Type B pancreatic cell (in vitro differentiated cells): ENCODE results near the gene SPATA2L. TPM values are rescaled to one million over a fixed set of nuclear protein-coding genes. Genes with fewer than 3 reads are reported as not detected.
A peak's percentile ranks its signal among the peaks of the same experiment; 100 is the strongest.
"Not testable (repeated sequence)": the region's sequence is repeated elsewhere in the genome, so short reads cannot be mapped to it uniquely, and the experiment has no call there.

Source experiments
- DNase-seq: peaks from one replicate; pipeline ENCODE4 v3.0.0; 2021; ENCODE audit warnings: mixed read lengths; ENCODE audit not compliant: unreplicated experiment; ENCODE audit errors: extremely low spot score
- H3K27ac Mint-ChIP-seq: 2 replicates; pipeline ENCODE4 v1.8.0; 2021; ENCODE audit warnings: mild to moderate bottlenecking, mixed read lengths
- H3K27me3 Mint-ChIP-seq: 2 replicates; pipeline ENCODE4 v1.8.0; 2021; ENCODE audit warnings: mixed read lengths
- H3K36me3 Mint-ChIP-seq: 2 replicates; pipeline ENCODE4 v1.8.0; 2021; ENCODE audit warnings: mixed read lengths
- H3K4me1 Mint-ChIP-seq: one replicate; pipeline ENCODE4 v1.8.0; 2021; ENCODE audit warnings: mixed read lengths; ENCODE audit not compliant: unreplicated experiment
- H3K4me3 Mint-ChIP-seq: 2 replicates; pipeline ENCODE4 v1.8.0; 2021; ENCODE audit warnings: mild to moderate bottlenecking, mixed read lengths
- H3K9me3 Mint-ChIP-seq: 2 replicates; pipeline ENCODE4 v1.8.0; 2021; ENCODE audit warnings: mixed read lengths
- total RNA-seq: library from RNA; stranded (reverse); gene quantifications from 2 replicates; pipeline ENCODE4 v1.2.1, GENCODE V29; 2021; ENCODE audit warnings: low replicate concordance
- TF ChIP-seq, protein P1 (sequence below): fragments of 200-600 bp; sonication (generic); conservative IDR thresholded peaks from 2 replicates; pipeline ENCODE4 v1.5.0; 2021; ENCODE audit warnings: antibody characterized with exemption, mild to moderate bottlenecking

SPATA2L gene
- total RNA-seq, 1 donor from 2014 or later = 12.6 TPM

DNA sequence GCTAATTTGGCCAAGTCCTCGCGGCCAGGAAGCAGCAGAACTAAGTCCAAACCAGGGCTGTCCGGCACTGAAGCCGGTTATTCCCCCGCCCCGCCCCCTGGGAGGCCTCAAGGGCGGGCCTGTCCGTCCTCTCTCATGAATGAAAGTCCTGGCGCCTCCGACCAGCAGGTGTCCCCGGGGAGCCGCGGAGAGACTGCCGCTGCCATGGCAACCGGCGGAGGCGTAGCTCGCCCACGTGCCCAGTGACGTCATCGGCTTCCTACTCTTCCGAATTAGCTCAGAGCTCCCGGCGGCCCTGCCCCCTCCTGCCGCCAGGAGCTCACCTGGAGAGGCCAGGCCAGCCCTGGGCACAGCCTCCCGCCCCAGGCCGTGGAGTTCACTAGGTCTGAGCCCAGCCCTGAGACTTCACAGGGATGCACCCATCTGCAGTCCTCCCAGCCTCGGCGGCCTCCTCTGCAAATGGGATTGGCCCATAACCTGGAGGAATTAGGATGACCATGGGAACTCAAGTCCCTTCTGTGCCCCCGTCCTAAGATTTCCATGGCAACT is 1.3 kb downstream of the SPATA2L start:
- H3K27ac Mint-ChIP-seq = peak overlapping the region; percentile 81
- H3K9me3 Mint-ChIP-seq = no peaks in the 10 kb centered on the region
- H3K27me3 Mint-ChIP-seq = no peaks in the 10 kb centered on the region
- TF ChIP-seq, protein P1, sequence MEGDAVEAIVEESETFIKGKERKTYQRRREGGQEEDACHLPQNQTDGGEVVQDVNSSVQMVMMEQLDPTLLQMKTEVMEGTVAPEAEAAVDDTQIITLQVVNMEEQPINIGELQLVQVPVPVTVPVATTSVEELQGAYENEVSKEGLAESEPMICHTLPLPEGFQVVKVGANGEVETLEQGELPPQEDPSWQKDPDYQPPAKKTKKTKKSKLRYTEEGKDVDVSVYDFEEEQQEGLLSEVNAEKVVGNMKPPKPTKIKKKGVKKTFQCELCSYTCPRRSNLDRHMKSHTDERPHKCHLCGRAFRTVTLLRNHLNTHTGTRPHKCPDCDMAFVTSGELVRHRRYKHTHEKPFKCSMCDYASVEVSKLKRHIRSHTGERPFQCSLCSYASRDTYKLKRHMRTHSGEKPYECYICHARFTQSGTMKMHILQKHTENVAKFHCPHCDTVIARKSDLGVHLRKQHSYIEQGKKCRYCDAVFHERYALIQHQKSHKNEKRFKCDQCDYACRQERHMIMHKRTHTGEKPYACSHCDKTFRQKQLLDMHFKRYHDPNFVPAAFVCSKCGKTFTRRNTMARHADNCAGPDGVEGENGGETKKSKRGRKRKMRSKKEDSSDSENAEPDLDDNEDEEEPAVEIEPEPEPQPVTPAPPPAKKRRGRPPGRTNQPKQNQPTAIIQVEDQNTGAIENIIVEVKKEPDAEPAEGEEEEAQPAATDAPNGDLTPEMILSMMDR = peak; percentile 74
- peak overlapping the region; percentile 80 for H3K4me3 Mint-ChIP-seq
- peak; percentile 98 for DNase-seq
- peaks cover 9% of the 10 kb centered on the region for H3K4me1 Mint-ChIP-seq
- peaks cover 5% of the 10 kb centered on the region for H3K36me3 Mint-ChIP-seq

DNA sequence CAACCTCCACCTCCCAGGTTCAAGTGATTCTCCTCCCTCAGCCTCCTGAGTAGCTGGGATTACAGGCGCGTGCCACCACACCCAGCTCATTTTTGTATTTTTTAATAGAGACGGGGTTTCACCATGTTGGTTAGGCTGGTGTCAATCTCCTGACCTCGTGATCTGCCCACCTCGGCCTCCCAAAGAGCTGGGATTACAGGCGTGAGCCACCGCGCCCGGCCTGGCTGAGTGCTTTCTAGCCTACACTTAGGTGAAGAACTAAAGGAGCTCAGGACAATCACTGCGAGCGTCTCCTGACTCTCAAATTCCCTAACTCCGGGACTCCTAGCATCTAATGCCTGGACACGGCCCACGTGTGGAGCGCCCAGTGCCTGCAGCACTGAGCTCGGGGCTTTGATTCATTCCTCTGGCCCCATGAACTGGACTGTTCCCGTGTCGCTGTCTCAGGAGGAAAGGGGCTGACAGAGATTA is 1.8 kb downstream of the SPATA2L start:
- not testable (repeated sequence) for H3K36me3 Mint-ChIP-seq, H3K4me1 Mint-ChIP-seq, H3K9me3 Mint-ChIP-seq, DNase-seq, H3K27me3 Mint-ChIP-seq
- H3K4me3 Mint-ChIP-seq = peak overlapping the region; percentile 80
- H3K27ac Mint-ChIP-seq = peak overlapping the region; percentile 81

DNA sequence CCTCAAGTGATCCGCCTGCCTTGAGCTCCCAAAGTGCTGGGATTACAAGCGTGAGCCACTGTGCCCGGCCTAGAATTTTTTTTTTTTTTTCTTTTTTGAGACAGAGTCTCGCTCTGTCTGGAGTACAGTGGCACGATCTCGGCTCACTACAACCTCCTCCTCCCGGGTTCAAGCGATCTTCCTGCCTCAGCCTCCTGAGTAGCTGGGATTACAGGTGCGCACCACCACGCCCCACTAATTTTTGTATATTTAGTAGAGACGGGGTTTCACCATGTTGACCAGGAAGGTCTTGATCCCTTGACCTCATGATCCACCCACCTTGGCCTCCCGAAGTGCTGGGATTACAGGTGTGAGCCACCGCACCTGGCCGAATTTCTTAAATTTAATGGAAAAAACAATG is 2.8 kb downstream of the SPATA2L start:
- Mint-ChIP-seq H3K4me3 (peak overlapping the region; percentile 27), H3K27ac (peak overlapping the region; percentile 25)
- H3K36me3 Mint-ChIP-seq, H3K4me1 Mint-ChIP-seq, DNase-seq, H3K27me3 Mint-ChIP-seq, H3K9me3 Mint-ChIP-seq: not testable (repeated sequence)

DNA sequence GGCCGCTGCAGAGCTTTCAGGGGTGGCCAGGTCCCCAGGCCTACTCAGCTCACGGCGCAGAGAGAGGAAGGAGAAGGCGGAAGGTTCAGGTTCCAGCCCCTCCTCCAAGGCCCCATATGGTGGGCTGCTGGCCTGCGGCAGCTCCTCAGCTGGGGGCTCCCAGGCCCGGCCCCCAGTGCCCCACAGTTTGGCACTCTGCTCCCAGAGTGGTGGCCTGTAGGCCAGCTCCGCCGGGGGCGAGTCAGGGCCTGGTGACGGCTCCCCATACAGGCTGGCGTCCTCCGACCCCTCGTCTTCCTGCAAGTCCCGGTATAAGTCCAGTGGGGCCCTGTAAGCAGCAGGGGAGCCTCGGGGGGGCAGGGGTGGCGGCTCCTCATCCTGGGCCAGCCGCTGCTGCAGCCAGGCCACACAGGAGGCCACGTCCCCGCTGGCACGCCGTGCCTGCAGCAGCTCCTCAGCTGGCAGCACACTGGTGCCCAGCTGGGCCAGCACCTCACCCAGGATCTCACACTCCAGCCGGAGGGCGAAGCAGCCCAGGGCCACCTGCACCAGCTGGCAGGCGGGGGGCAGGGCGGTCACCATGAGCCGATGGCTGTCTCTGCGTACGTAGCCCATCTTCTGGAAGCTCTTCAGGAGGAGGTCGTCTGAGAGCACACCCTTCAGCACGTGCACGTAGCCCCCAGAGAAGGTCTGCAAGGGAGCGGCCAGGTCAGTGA is 3.7 kb downstream of the SPATA2L start:
- Mint-ChIP-seq H3K4me1 (peaks cover 9% of the 10 kb centered on the region), H3K9me3 (no peaks in the 10 kb centered on the region), H3K36me3 (peaks cover 5% of the 10 kb centered on the region), H3K27me3 (no peaks in the 10 kb centered on the region), H3K27ac (no peak overlapping the region), H3K4me3 (no peak overlapping the region)
- TF ChIP-seq, protein P1 = no peak
- DNase-seq = no peak

DNA sequence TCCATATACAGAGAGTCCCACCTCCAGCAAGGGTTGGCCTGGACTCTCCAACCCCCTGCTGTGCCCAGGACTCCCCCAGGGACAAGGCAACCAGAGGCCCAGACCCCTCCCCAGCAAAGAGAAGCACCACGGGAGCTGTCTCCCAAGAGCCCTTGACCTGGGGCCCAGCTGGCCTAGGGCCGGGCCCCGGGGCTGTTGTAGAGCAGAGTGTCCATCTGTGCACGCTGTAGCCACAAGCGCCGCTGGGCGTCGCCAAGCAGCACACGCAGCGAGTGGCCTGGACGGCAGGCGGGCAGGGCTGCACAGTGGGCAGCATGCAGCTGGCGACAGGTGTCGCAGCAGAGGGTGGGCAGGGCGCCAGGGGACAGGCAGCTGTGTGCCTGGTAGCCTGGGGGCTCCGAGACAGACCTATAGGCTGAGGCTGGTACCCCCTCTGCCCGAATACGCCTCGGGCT is 4.3 kb downstream of the SPATA2L start:
- no peak overlapping the region for H3K4me3 Mint-ChIP-seq
- H3K36me3 Mint-ChIP-seq = peaks cover 5% of the 10 kb centered on the region
- no peaks in the 10 kb centered on the region for H3K27me3 Mint-ChIP-seq
- H3K9me3 Mint-ChIP-seq = no peaks in the 10 kb centered on the region
- TF ChIP-seq, protein P1 = no peak
- peaks cover 9% of the 10 kb centered on the region for H3K4me1 Mint-ChIP-seq
- no peak overlapping the region for H3K27ac Mint-ChIP-seq
- DNase-seq = no peak

DNA sequence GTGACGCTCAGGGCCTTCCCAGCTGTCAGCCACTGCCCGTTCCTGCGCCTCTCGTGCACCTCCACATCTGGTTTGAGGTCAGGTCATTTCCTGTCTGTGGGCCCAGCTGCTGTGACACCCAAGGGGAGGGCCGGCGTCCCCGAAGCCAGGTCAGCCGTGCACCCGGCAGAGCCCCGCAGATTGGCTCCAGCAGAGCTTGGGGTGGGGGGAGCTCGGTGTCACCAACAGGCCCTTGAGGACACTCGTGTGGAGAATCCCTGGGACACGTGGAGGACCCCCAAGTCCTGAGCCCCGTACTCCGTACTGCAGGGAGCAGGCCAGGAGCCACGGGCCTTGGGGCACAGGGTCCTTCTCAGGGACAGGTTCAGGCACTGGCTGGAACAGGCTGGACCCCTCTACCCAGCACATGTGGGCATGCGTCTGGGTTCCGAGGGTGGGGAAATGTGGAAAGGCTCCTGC is 4.8 kb downstream of the SPATA2L start:
- peaks cover 9% of the 10 kb centered on the region for H3K4me1 Mint-ChIP-seq
- TF ChIP-seq, protein P1 = no peak
- H3K27me3 Mint-ChIP-seq = no peaks in the 10 kb centered on the region
- no peak overlapping the region for H3K27ac Mint-ChIP-seq
- no peak for DNase-seq
- peaks cover 5% of the 10 kb centered on the region for H3K36me3 Mint-ChIP-seq
- no peak overlapping the region for H3K4me3 Mint-ChIP-seq
- no peaks in the 10 kb centered on the region for H3K9me3 Mint-ChIP-seq
